Stimulated activated CD4-positive, alpha-beta T cell treated with anti-CD3 and anti-CD28 coated beads, Interleukin-15, amount 100 ng/mL, for 24 hours (primary cell): ENCODE data around the gene CIDEA.

Experiments
- DNase-seq: peaks from one replicate; pipeline ENCODE4 v3.0.0-alpha.2; 2020

The CIDEA gene

DNA sequence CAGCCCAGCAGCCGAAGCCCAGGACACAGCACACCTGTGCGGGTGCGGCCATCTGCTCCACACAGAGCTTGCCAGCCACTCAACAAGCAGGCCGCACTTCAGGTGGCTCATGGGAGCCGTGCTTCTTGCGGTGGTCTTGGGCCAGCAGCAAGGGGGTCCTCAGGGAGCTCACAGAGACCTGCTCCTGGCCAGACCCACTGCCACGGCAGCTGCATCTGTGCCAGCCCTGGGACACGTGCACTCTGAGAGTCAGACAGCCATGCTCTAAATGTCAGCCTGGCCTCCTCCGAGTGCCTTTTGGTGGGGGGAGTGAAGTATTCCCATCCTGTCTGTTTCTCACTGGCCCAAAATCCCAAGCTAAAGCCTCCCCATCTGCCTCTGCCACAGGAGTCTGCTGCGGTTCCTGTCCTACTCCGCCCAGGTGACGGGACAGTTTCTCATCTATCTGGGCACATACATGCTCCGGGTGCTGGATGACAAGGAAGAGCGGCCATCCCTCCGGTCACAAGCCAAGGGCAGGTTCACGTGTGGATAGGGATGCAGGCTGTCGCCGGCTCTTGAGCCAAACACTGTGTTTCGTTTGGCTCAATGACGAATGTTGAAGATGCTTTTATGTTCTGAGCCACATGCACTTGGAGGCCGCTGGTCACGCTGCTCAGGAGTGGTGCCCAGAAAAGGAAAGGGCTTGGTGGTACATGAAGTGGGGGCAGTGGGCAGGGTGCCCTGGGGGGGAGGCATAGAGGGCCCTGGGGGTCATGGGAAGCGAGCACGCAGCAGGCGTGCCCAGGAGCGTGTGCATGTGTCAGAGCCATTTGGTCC, 22.8 kb downstream of the CIDEA start:
- DNase-seq, result no peak

GRCh38 chr18:12278215-12278671, 24.1 kb downstream of the CIDEA start:
- DNase-seq, result no peak

- DNase-seq, result no peak
Observed at GRCh38 chr18:12278741-12279682, 24.9 kb downstream of the CIDEA start.

GRCh38 chr18:12279781-12280531, 25.8 kb downstream of the CIDEA start:
- no peak for DNase-seq

GRCh38 chr18:12281861-12282260, 27.7 kb downstream of the CIDEA start:
- DNase-seq, result no peak

DNA sequence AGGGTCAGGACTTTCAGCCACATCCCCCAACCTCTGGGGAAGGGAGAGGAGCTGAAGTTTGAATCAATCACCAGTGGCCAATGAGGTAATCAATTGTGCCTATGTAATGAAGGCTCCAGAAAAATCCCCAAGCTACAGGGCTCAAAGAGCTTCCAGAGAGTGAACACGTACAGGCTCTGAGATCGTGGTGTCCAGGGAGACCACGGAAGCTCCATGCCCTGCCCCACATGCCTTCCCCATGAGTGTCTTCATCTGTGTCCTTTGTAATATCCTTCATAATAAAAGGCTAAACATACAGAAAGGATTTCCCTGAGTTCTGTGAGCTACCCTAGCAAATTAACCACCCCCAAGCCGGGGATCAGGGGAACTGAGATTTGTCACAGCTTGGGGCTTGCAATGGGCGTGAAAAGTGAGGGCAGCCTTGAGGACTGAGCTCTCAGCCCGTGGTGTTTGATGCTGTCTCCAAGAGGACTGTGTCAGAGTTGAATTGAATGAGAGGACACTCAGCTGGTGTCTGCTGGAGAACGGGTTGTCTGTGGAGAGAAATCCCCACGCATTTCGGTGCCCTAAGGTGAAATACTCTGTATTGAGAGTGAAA, 28.4 kb downstream of the CIDEA start:
- no peak for DNase-seq

DNA sequence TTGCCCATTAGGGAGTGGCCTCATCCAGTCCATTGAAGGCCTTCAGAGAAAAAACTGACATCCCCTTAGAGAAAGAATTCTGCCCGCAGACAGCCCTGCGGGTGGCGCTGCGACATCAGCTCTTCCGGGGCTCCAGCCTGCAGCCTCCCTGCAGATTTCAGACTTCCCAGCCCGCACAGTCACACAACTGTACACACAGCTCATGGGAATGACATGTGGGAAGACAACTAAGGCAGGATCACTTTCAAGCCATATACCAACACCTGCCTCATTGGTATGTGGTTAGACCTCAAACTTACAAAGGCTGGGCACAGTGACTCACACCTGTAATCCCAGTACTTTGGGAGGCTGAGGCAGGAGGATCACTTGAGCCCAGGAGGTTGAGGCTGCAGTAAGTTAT, 29.1 kb downstream of the CIDEA start:
- DNase-seq, result no peak

- no peak for DNase-seq
Observed at GRCh38 chr18:12283666-12284065, 29.5 kb downstream of the CIDEA start.

DNA sequence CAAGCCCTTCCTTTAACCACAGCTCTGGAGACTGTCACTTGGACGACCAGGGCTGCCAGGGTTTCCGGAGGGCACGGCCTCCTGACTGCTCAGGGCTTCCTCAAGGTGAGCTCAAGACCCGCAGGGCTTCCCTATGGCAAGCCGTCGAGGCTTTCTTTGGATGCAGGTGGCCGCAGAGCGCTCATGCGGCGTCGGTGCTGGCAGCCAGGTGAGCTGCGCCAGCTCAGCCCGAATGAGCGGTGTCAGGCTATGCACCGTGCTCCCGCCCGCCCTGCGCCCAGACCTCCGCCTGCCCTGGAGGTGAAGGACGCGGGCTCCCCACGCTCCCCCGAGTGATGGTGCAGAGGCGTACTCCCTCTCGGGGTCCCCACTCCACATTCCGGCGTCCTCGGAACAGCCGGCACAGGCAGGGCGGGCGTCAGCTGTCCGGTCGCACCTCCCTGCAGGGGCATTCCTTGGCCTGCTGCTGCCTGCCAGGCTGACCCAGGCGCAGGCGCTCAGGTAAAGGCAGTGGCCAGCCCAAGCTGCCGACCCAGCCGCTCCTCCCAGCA, 33.0 kb downstream of the CIDEA start:
- DNase-seq, result no peak

DNA sequence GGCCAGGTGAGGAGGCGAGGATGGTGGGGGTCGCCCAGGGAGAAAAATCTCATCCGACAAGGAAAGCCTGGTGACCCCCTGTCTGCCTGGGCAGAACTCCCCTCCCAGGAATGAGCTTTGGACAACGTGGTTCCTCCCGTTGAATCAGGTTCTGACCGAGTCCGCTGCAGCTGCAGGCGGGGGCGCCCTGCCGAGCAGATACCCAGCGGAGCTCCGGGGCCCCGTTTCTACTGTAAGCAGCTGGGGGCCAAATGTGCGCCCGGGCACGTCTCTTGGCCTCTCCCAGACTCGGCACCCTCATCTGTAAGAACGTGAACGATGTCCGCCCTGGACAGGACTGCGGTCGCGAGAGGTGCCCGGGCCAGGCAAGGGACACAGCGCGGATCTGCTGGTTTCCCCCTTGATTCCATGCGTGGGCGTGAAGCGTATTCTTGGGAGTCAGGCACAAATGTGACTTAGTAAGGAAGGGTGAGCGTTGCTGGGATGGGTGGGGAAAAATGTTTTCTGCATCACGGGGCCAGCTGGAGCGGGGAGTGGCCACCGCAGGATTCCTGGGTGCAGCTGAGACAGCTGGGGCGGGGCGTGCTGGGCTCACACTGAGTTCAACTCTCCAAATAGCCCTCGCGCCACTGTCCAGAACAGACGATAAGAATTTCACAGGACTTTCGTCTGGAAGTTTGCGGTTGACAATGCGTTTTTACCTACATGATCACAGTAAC, 33.7 kb downstream of the CIDEA start:
- DNase-seq, result peak; percentile 9

DNA sequence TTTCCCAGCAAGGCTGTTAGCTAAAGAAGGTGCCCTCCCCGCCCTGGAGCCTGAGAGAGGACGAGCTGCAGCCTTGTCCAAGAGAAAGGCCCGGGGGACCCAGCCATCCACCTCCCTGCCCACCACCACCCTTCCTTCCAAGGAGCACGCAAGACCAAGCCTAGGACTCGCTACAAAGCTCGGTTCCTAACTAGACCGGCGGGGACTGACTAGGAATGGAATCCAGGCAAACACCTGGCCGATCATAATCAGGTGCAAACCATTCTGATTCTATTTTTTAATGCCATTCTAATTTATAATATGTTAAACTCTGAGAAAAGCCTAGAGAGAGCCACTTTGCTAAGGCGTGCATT, 34.2 kb downstream of the CIDEA start:
- DNase-seq, result no peak

- no peak for DNase-seq
Observed at GRCh38 chr18:12290086-12290485, 35.9 kb downstream of the CIDEA start.

DNA sequence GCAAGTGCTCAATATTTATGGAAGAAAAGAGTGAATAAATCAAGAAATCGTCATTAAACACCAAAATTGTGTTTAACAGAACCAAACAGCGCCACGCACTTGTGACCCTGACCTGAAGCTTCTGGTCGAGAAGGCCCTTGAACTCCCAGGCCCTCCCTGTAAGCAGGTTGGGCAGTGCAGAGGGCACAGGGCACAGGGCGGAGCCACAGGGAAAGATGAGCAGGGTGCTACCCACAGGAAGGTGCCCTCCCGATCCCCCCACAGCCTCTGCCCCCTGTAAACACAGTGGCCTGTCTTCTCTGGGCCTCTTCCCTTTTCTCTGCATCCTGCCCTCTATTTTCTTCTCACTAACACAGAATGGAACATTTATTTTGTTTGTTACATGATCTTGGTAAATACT, 37.0 kb downstream of the CIDEA start:
- no peak for DNase-seq

DNA sequence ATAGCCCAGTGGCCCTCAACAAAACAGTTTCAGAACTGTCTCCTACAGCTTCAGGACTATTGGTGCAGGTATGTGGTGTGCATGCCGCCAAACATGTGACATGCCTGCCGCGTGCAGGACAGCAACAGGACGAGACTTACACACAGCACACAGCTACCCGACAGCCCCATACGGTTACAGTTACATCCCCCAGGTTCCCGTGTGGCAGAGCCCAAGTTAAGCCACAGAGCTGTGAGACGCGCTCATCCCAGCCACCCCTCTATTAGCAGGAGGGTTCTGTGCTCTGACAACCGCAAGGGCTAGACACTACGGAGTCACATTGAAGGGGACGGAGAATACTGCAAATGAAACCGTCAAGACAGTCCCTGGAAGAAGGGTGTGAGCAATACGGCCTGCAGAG, 37.5 kb downstream of the CIDEA start:
- DNase-seq, result no peak

GRCh38 chr18:12293831-12294230, 39.7 kb downstream of the CIDEA start:
- no peak for DNase-seq

DNA sequence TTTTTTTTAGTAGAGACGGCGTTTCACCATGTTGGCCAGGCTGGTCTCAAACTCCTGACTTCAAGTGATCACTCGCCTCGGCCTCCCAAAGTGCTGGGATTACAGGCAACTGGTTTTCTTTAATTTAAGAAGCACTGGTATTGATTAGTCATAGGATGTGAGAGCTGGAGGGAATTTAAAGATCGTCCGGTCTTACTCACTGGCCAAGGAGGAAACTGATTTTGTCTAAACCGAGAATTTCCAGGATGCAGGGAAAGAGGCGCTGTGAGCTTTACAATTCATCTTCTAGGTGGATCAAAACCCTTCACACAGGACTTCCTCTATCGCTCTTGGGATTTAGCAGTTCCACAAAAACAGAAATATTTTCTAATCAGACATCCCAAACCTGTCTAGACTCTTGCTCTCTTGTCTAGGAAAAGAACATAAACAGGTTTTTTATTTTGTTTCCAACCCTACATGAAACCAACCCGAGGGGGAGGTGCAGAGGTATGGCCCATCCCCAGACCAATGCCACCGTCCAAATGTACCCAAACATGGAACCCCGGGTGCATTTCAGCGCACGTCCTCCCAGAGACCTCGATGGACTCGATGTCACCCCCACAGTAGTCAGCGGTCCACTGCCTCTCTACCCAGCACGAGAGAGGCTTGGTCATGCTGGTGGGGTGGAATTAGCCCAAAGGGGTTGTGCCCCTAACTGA, 41.4 kb downstream of the CIDEA start:
- DNase-seq, result no peak

DNA sequence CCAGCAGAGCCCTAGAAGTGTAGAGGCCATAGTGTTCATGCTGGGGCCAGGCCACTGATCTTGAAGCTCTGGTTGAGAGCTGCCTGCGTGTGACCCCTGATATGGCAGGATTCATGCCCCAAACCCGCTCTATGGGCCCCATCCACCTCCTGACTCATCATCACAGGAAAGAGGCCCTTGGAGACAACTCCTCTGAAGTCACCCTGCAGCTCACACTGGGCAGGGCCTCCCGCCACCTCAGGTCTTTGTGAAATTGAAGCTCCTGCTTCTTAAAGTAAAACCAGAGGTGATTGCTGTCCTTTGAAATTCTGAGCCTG, 41.9 kb downstream of the CIDEA start:
- DNase-seq, result no peak

GRCh38 chr18:12296457-12296856, 42.3 kb downstream of the CIDEA start:
- no peak for DNase-seq

DNA sequence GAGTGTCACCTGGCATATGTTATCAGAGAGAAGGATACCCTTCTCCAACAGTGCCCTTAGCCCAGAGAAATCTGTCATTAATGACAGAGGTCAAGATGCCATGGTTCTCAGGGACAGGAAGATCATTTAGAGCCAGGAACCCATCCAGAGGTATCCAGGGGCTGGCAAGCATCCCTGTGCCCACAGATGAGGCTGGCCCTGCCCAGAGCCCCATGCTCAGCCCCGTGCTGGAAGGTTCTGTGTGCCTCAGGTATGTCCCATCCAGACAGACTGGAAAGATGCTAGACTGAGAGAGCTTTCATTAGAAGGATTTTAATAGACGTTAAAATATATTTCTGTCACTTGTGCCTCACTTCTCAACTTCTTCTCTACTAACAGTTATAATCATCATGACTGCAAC, 45.7 kb downstream of the CIDEA start:
- DNase-seq, result no peak

- no peak for DNase-seq
Observed at GRCh38 chr18:12301263-12302005, 47.3 kb downstream of the CIDEA start.
